IMR-90 (cell line): Measurements from ENCODE around the gene EIF4G3. TPM values are rescaled to one million over a fixed set of nuclear protein-coding genes. Genes with fewer than 3 reads are reported as not detected.

Experiments used
- ATAC-seq: fragments of 200-7000 bp; cut with Tn5 transposase; 2 replicates; pipeline ENCODE4 v1.9.1; 2020; ENCODE audit warnings: low read depth, mild to moderate bottlenecking, moderate library complexity
- BruUV-seq: library from RNA; stranded (reverse); fragments of 400-500 nt; replicated peaks from 2 replicates; lab custom pipeline; 2021; lab: Mats Ljungman, UMichigan
- CTCF ChIA-PET: fragments of 300-600 bp; formaldehyde crosslinking; extraction: SDS; loops from one replicate; lab custom pipeline; 2021; ENCODE audit warnings: antibody characterized with exemption; lab: Yijun Ruan, JAX
- POLR2A ChIA-PET: fragments of 300-600 bp; sonication (Branson Sonifier 250); formaldehyde crosslinking; loops from one replicate; lab custom pipeline; 2022; ENCODE audit warnings: antibody characterized with exemption; ENCODE audit not compliant: unreplicated experiment; lab: Charles Lee
- DNase-seq: peaks from one replicate; pipeline ENCODE4 v3.0.0; 2013
- H2AFZ ChIP-seq: replicated peaks from 2 replicates; pipeline ENCODE3; 2013; ENCODE audit warnings: low read length, mild to moderate bottlenecking; ENCODE audit not compliant: poor library complexity
- H2AK5ac ChIP-seq: 2 replicates; pipeline ENCODE4 v1.6.1; 2013; ENCODE audit warnings: low read depth, low read length, inconsistent platforms
- H2AK9ac ChIP-seq: replicated peaks from 2 replicates; pipeline ENCODE3; 2013; ENCODE audit warnings: mild to moderate bottlenecking, low read depth, low read length, moderate library complexity; ENCODE audit not compliant: poor library complexity
- H2BK120ac ChIP-seq: 2 replicates; pipeline ENCODE4 v1.6.1; 2013; ENCODE audit warnings: low read depth, low read length, inconsistent platforms
- H2BK15ac ChIP-seq: 3 replicates; pipeline ENCODE4 v1.6.1; 2013; ENCODE audit warnings: low read depth, low read length, inconsistent platforms
- H2BK20ac ChIP-seq: 2 replicates; pipeline ENCODE4 v1.6.1; 2013; ENCODE audit warnings: low read depth, mild to moderate bottlenecking, inconsistent platforms, low read length, moderate library complexity
- H2BK5ac ChIP-seq: 2 replicates; pipeline ENCODE4 v1.6.1; 2013; ENCODE audit warnings: mild to moderate bottlenecking, low read depth, low read length, inconsistent platforms; ENCODE audit not compliant: poor library complexity, severe bottlenecking
- H3K14ac ChIP-seq: replicated peaks from 2 replicates; pipeline ENCODE4 v1.6.1; 2013; ENCODE audit warnings: low read depth, low read length, inconsistent platforms
- H3K18ac ChIP-seq: 2 replicates; pipeline ENCODE4 v1.6.1; 2013; ENCODE audit warnings: low read depth, low read length, control low read depth
- H3K23ac ChIP-seq: 2 replicates; pipeline ENCODE4 v1.6.1; 2013; ENCODE audit warnings: low read depth, low read length, inconsistent platforms
- H3K27ac ChIP-seq: 2 replicates; pipeline ENCODE4 v1.5.1; 2013; ENCODE audit warnings: mild to moderate bottlenecking, control low read depth, low read length; ENCODE audit not compliant: insufficient read depth
- H3K27me3 ChIP-seq: 2 replicates; pipeline ENCODE4 v1.6.1; 2013; ENCODE audit warnings: low read length; ENCODE audit not compliant: control insufficient read depth, insufficient read depth
- H3K36me3 ChIP-seq: 2 replicates; pipeline ENCODE4 v1.6.1; 2013; ENCODE audit warnings: low read length, mixed read lengths; ENCODE audit not compliant: control insufficient read depth, insufficient read depth
- H3K4ac ChIP-seq: 2 replicates; pipeline ENCODE4 v1.6.1; 2013; ENCODE audit warnings: low read depth, low read length, inconsistent platforms
- H3K4me1 ChIP-seq: 2 replicates; pipeline ENCODE4 v1.6.1; 2013; ENCODE audit warnings: low read length, mixed read lengths; ENCODE audit not compliant: control insufficient read depth, insufficient read depth
- H3K4me2 ChIP-seq: 2 replicates; pipeline ENCODE4 v1.6.1; 2013; ENCODE audit warnings: low read depth, mild to moderate bottlenecking, control low read depth, low read length, moderate library complexity
- H3K4me3 ChIP-seq: 2 replicates; pipeline ENCODE4 v1.5.1; 2013; ENCODE audit warnings: low read depth, mild to moderate bottlenecking, control low read depth, low read length, moderate library complexity; ENCODE audit not compliant: insufficient read depth
- H3K56ac ChIP-seq: 2 replicates; pipeline ENCODE4 v1.6.1; 2013; ENCODE audit warnings: low read length, inconsistent platforms; ENCODE audit not compliant: insufficient read depth; ENCODE audit errors: extremely low read depth
- H3K79me1 ChIP-seq, 2 experiments: 2 replicates each; pipeline ENCODE4 v1.6.1; 2013; ENCODE audit warnings: low read length in 2 of 2, inconsistent platforms in 1 of 2, low read depth in 1 of 2
- H3K9ac ChIP-seq: 2 replicates; pipeline ENCODE4 v1.6.1; 2013; ENCODE audit warnings: low read depth, low read length, control low read depth
- H3K9me1 ChIP-seq: 2 replicates; pipeline ENCODE4 v1.6.1; 2013; ENCODE audit warnings: low read length, inconsistent platforms; ENCODE audit not compliant: insufficient read depth
- H3K9me3 ChIP-seq: 2 replicates; pipeline ENCODE4 v1.6.1; 2013; ENCODE audit warnings: low read length; ENCODE audit not compliant: control insufficient read depth, insufficient read depth
- H4K20me1 ChIP-seq: 2 replicates; pipeline ENCODE4 v1.6.1; 2013; ENCODE audit warnings: low read length, inconsistent platforms; ENCODE audit not compliant: insufficient read depth
- H4K5ac ChIP-seq: 2 replicates; pipeline ENCODE4 v1.6.1; 2013; ENCODE audit warnings: mild to moderate bottlenecking, low read depth, low read length, control low read depth
- H4K8ac ChIP-seq, 2 experiments: 2 replicates each; pipeline ENCODE4 v1.6.1; 2013; ENCODE audit warnings: low read depth in 2 of 2, low read length in 2 of 2, control low read depth in 1 of 2, inconsistent platforms in 1 of 2
- H4K91ac ChIP-seq: 2 replicates; pipeline ENCODE4 v1.6.1; 2013; ENCODE audit warnings: low read depth, low read length, inconsistent platforms; ENCODE audit not compliant: insufficient read depth
- BHLHE40 ChIP-seq: fragments of 150-350 bp; IDR thresholded peaks from 2 replicates; pipeline ENCODE4 v1.6.1; 2016; ENCODE audit warnings: mild to moderate bottlenecking, low read depth, low read length
- CHD1 ChIP-seq: IDR thresholded peaks from 2 replicates; pipeline ENCODE4 v1.6.1; 2012; ENCODE audit warnings: low read depth, low read length, improper control_type of control experiment
- FOS ChIP-seq: fragments of 150-350 bp; IDR thresholded peaks from 2 replicates; pipeline ENCODE4 v1.6.1; 2016; ENCODE audit warnings: low read depth, low read length
- MAFK ChIP-seq: IDR thresholded peaks from 2 replicates; pipeline ENCODE4 v1.6.1; 2012; ENCODE audit warnings: low read depth, low read length, improper control_type of control experiment
- MAZ ChIP-seq: IDR thresholded peaks from 2 replicates; pipeline ENCODE4 v1.6.1; 2012; ENCODE audit warnings: low read depth, mild to moderate bottlenecking, low read length, improper control_type of control experiment, moderate library complexity, borderline replicate concordance
- MXI1 ChIP-seq: IDR thresholded peaks from 2 replicates; pipeline ENCODE4 v1.6.1; 2012; ENCODE audit warnings: low read depth, mild to moderate bottlenecking, low read length, moderate library complexity, borderline replicate concordance
- NFE2L2 ChIP-seq: fragments of 150-350 bp; IDR thresholded peaks from 2 replicates; pipeline ENCODE4 v1.6.1; 2016; ENCODE audit warnings: low read depth, mild to moderate bottlenecking, low read length
- POLR2A ChIP-seq: IDR thresholded peaks from 2 replicates; pipeline ENCODE4 v1.6.1; 2012; ENCODE audit warnings: mild to moderate bottlenecking, low read depth, low read length
- RAD21 ChIP-seq: IDR thresholded peaks from 2 replicates; pipeline ENCODE4 v1.6.1; 2012; ENCODE audit warnings: low read length, improper control_type of control experiment
- RCOR1 ChIP-seq: IDR thresholded peaks from 2 replicates; pipeline ENCODE4 v1.6.1; 2012; ENCODE audit warnings: mild to moderate bottlenecking, low read length, improper control_type of control experiment; ENCODE audit not compliant: insufficient replicate concordance
- SMC3 ChIP-seq: fragments of 150-350 bp; IDR thresholded peaks from 2 replicates; pipeline ENCODE4 v1.6.1; 2016; ENCODE audit warnings: low read depth, mild to moderate bottlenecking, antibody characterized with exemption, low read length, moderate library complexity
- WGBS, 2 experiments: methylation state at CpG; one replicate each; pipeline versions ENCODE4 v1.1.5 to v1.1.7; 2013; ENCODE audit warnings: missing lambda C conversion rate in 2 of 2; ENCODE audit not compliant: insufficient read length in 1 of 2; ENCODE audit errors: extremely low coverage in 2 of 2; 5-methylcytosine and 5-hydroxymethylcytosine counted together
- dilution Hi-C: fragments of 300-500 bp; cut with HindIII; formaldehyde crosslinking; loops from one replicate; pipeline ENCODE4 v1.14.3; 2018; ENCODE audit warnings: low sequenced_read_pairs; ENCODE audit not compliant: unreplicated experiment
- in situ Hi-C: fragments of 300-500 bp; cut with MboI; formaldehyde crosslinking; loops from 3 replicates; pipeline ENCODE4 v1.14.3; 2019; ENCODE audit warnings: low sequenced_read_pairs, inconsistent platforms, mixed read lengths
- intact Hi-C: fragments of 100-400 bp; cut with micrococcal nuclease; formaldehyde crosslinking; loops from 2 replicates; pipeline ENCODE4 v1.10.0; 2022
- polyA plus RNA-seq, 3 experiments: library from polyadenylated mRNA; depleted of rRNA; stranded (reverse); fragments of >200 nt; gene quantifications; 2 replicates each; pipeline ENCODE4 v1.2.3, GENCODE V29; 2012; ENCODE audit warnings: low replicate concordance in 1 of 3
- total RNA-seq: library from RNA; depleted of rRNA; stranded (reverse); fragments of >200 nt; gene quantifications from 2 replicates; pipeline ENCODE4 v1.2.3, GENCODE V29; 2012
- TF ChIP-seq, protein P1 (sequence below): fragments of 150-350 bp; IDR thresholded peaks from 2 replicates; pipeline ENCODE4 v1.6.1; 2017; ENCODE audit warnings: mild to moderate bottlenecking, antibody characterized with exemption, low read length, low read depth
- TF ChIP-seq, protein P2 (sequence below): fragments of 150-350 bp; IDR thresholded peaks from 2 replicates; pipeline ENCODE4 v1.6.1; 2016; ENCODE audit warnings: low read depth, mild to moderate bottlenecking, low read length, moderate library complexity, borderline replicate concordance
- TF ChIP-seq, protein P3 (sequence below): conservative IDR thresholded peaks from 2 replicates; pipeline ENCODE4 v1.5.1; 2012; ENCODE audit warnings: mild to moderate bottlenecking, low read depth, low read length, improper control_type of control experiment

Gene EIF4G3
- total and polyA plus RNA-seq, 2 of the 4 experiments (the other 2 are of a cell fraction): 25.8 to 49.2 TPM

DNA sequence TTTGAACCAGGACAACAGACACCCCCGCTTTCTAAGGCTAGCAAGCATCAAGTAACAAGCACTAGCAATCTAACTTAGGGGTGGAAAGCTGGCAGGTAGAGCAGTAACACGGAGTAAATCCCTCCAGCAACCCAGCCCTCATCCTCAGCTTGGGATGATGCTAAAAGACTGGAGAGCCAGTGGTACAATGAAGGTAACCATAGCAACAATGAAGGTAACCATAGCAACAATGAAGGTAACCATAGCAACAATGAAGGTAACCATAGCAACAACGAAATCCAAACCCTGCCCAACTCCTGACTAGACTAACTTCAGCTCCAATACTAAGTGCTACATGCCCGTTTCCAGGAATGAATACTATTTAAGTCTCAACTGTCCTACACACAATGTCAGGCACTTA is 22.2 kb upstream of the EIF4G3 start:
- H3K23ac ChIP-seq: no peak overlapping the region
- dilution Hi-C loops (no loop called here), in situ Hi-C loops (loop anchor here (5.0 to 10.0 kb wide), 3 partner anchors 214 to 502 kb away; partner anchors contain the start of gene HP1BP3), intact Hi-C loops (loop anchor here (5.0 to 10.0 kb wide), 3 partner anchors 217 to 674 kb away; no protein-coding TSS in a partner anchor)
- H4K91ac ChIP-seq: no peak overlapping the region
- H2AFZ ChIP-seq: no peak overlapping the region
- no peak overlapping the region for H2AK5ac ChIP-seq
- ATAC-seq: no peak
- H2BK120ac ChIP-seq: no peak overlapping the region
- no peak overlapping the region for H2AK9ac ChIP-seq
- H2BK15ac ChIP-seq: no peak overlapping the region
- no peak overlapping the region for H3K4me2 ChIP-seq
- no peaks in the 10 kb centered on the region for H3K36me3 ChIP-seq
- H3K4ac ChIP-seq: no peak overlapping the region
- peaks cover 3% of the 10 kb centered on the region; the same call in 1 of the 2 replicates for H3K9me1 ChIP-seq
- H3K79me1 ChIP-seq: no peaks in the 10 kb centered on the region
- 0 out of 2 replicates have a peak, but pooled peaks cover 2% of the 10 kb centered on the region for H3K4me1 ChIP-seq
- H3K56ac ChIP-seq: no peak overlapping the region
- H3K18ac ChIP-seq: no peak overlapping the region
- no peak overlapping the region for H4K8ac ChIP-seq
- H2BK5ac ChIP-seq: no peak overlapping the region
- no peak overlapping the region for H3K9ac ChIP-seq
- BruUV-seq: no TSS peak
- no peak for TF ChIP-seq RAD21
- no peak for TF ChIP-seq POLR2A
- TF ChIP-seq MXI1: no peak
- TF ChIP-seq SMC3: no peak
- TF ChIP-seq, protein P1, sequence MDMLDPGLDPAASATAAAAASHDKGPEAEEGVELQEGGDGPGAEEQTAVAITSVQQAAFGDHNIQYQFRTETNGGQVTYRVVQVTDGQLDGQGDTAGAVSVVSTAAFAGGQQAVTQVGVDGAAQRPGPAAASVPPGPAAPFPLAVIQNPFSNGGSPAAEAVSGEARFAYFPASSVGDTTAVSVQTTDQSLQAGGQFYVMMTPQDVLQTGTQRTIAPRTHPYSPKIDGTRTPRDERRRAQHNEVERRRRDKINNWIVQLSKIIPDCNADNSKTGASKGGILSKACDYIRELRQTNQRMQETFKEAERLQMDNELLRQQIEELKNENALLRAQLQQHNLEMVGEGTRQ: no peak
- TF ChIP-seq, protein P2, sequence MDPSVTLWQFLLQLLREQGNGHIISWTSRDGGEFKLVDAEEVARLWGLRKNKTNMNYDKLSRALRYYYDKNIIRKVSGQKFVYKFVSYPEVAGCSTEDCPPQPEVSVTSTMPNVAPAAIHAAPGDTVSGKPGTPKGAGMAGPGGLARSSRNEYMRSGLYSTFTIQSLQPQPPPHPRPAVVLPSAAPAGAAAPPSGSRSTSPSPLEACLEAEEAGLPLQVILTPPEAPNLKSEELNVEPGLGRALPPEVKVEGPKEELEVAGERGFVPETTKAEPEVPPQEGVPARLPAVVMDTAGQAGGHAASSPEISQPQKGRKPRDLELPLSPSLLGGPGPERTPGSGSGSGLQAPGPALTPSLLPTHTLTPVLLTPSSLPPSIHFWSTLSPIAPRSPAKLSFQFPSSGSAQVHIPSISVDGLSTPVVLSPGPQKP: no peak
- no peak for TF ChIP-seq RCOR1
- TF ChIP-seq CHD1: no peak
- no peak for TF ChIP-seq MAFK
- no peak for TF ChIP-seq MAZ
- no peak for TF ChIP-seq BHLHE40
- TF ChIP-seq, protein P3, sequence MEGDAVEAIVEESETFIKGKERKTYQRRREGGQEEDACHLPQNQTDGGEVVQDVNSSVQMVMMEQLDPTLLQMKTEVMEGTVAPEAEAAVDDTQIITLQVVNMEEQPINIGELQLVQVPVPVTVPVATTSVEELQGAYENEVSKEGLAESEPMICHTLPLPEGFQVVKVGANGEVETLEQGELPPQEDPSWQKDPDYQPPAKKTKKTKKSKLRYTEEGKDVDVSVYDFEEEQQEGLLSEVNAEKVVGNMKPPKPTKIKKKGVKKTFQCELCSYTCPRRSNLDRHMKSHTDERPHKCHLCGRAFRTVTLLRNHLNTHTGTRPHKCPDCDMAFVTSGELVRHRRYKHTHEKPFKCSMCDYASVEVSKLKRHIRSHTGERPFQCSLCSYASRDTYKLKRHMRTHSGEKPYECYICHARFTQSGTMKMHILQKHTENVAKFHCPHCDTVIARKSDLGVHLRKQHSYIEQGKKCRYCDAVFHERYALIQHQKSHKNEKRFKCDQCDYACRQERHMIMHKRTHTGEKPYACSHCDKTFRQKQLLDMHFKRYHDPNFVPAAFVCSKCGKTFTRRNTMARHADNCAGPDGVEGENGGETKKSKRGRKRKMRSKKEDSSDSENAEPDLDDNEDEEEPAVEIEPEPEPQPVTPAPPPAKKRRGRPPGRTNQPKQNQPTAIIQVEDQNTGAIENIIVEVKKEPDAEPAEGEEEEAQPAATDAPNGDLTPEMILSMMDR: no peak
- no peak for TF ChIP-seq NFE2L2
- no peak for TF ChIP-seq FOS
- WGBS, 2 experiments: no CpG with 5 or more reads among the region's 4 CpGs
- no peak overlapping the region for H3K27ac ChIP-seq
- DNase-seq: no peak
- H4K5ac ChIP-seq: no peak overlapping the region
- H4K20me1 ChIP-seq: no peaks in the 10 kb centered on the region
- no peaks in the 10 kb centered on the region for H3K27me3 ChIP-seq
- H3K9me3 ChIP-seq: no peaks in the 10 kb centered on the region
- ChIA-PET POLR2A (no interaction called here), CTCF (interaction anchor here (0.6 kb wide), 1 partner anchor 226 kb away, joined by 5 read pairs; no protein-coding TSS in a partner anchor)
- H3K14ac ChIP-seq: no peak overlapping the region
- no peak overlapping the region for H2BK20ac ChIP-seq
- H3K4me3 ChIP-seq: no peak overlapping the region
